HFF-Myc (cell line): ENCODE results near the gene OTUB1.

ENCODE experiments used
- DNase-seq: peaks from one replicate; pipeline ENCODE4 v3.0.0-alpha.2; 2011; ENCODE audit warnings: low read depth; ENCODE audit errors: extremely low read depth
- H3K4me3 ChIP-seq: replicated peaks from 2 replicates; pipeline ENCODE4 v1.5.1; 2011; ENCODE audit warnings: low read depth, mild to moderate bottlenecking, control low read depth, low read length
- CTCF ChIP-seq: IDR thresholded peaks from 2 replicates; pipeline ENCODE4 v1.5.1; 2012; ENCODE audit warnings: mild to moderate bottlenecking, low read depth, low read length, control low read depth; ENCODE audit errors: missing control alignments

The OTUB1 gene

GRCh38 chr11:63993100-63993499 is 6.9 kb downstream of the OTUB1 start:
- DNase-seq: no peak
- no peak for TF ChIP-seq CTCF
- H3K4me3 ChIP-seq: no peak overlapping the region

- no peak overlapping the region for H3K4me3 ChIP-seq
- no peak for DNase-seq
- TF ChIP-seq CTCF: no peak
Measured at GRCh38 chr11:63993993-63994392, 7.8 kb downstream of the OTUB1 start.

- DNase-seq: no peak
- TF ChIP-seq CTCF: no peak
- no peak overlapping the region for H3K4me3 ChIP-seq
Measured at GRCh38 chr11:63996512-63996911, 10.3 kb downstream of the OTUB1 start.

GRCh38 chr11:63997104-63997700 is 11.0 kb downstream of the OTUB1 start:
- DNase-seq: no peak
- no peak overlapping the region for H3K4me3 ChIP-seq
- TF ChIP-seq CTCF: no peak

GRCh38 chr11:63997801-63998337 is 11.6 kb downstream of the OTUB1 start:
- TF ChIP-seq CTCF: no peak
- DNase-seq: no peak
- no peak overlapping the region for H3K4me3 ChIP-seq

GRCh38 chr11:63998558-63999348 is 12.5 kb downstream of the OTUB1 start:
- no peak overlapping the region for H3K4me3 ChIP-seq
- no peak for DNase-seq
- TF ChIP-seq CTCF: no peak
